NCI-H510A (cell line): ENCODE data around the gene RALB.
A peak's percentile ranks its signal among the peaks of the same experiment; 100 is the strongest.
"Not testable (repeated sequence)": the region's sequence is repeated elsewhere in the genome, so short reads cannot be mapped to it uniquely, and the experiment has no call there.

Source experiments
- DNase-seq: peaks from one replicate; lab custom pipeline; 2025; lab: John Stamatoyannopoulos, UW

RALB gene

GRCh38 chr2:120224735-120225548 is 27.7 kb upstream of the RALB start:
- peak; percentile 78 for DNase-seq

- no peak for DNase-seq
Measured at GRCh38 chr2:120225549-120226065, 27.0 kb upstream of the RALB start.

GRCh38 chr2:120226316-120226715 is 26.3 kb upstream of the RALB start:
- DNase-seq: no peak

- no peak for DNase-seq
Measured at GRCh38 chr2:120227111-120227991, 25.3 kb upstream of the RALB start.

- DNase-seq: no peak
Measured at GRCh38 chr2:120228503-120228902, 24.1 kb upstream of the RALB start.

GRCh38 chr2:120229341-120229740 is 23.3 kb upstream of the RALB start:
- DNase-seq: no peak

- no peak for DNase-seq
Measured at GRCh38 chr2:120230515-120231471, 21.9 kb upstream of the RALB start.

GRCh38 chr2:120231564-120231973 is 21.1 kb upstream of the RALB start:
- DNase-seq: no peak

GRCh38 chr2:120231974-120232635 is 20.5 kb upstream of the RALB start:
- DNase-seq: no peak

GRCh38 chr2:120233292-120233691 is 19.4 kb upstream of the RALB start:
- no peak for DNase-seq

GRCh38 chr2:120235158-120235557 is 17.5 kb upstream of the RALB start:
- DNase-seq: not testable (repeated sequence)

GRCh38 chr2:120235681-120236080 is 17.0 kb upstream of the RALB start:
- DNase-seq: no peak

GRCh38 chr2:120236316-120236715 is 16.3 kb upstream of the RALB start:
- DNase-seq: no peak

GRCh38 chr2:120236791-120237190 is 15.9 kb upstream of the RALB start:
- DNase-seq: no peak

GRCh38 chr2:120237491-120237902 is 15.2 kb upstream of the RALB start:
- DNase-seq: no peak

GRCh38 chr2:120238728-120239487 is 13.7 kb upstream of the RALB start:
- no peak for DNase-seq

GRCh38 chr2:120239488-120240287 is 13.0 kb upstream of the RALB start:
- no peak for DNase-seq

GRCh38 chr2:120240901-120241429 is 11.7 kb upstream of the RALB start:
- DNase-seq: no peak

GRCh38 chr2:120241684-120242083 is 11.0 kb upstream of the RALB start:
- no peak for DNase-seq
